ENCODE measurements around the gene RIMBP2.

Gene RIMBP2

DNA sequence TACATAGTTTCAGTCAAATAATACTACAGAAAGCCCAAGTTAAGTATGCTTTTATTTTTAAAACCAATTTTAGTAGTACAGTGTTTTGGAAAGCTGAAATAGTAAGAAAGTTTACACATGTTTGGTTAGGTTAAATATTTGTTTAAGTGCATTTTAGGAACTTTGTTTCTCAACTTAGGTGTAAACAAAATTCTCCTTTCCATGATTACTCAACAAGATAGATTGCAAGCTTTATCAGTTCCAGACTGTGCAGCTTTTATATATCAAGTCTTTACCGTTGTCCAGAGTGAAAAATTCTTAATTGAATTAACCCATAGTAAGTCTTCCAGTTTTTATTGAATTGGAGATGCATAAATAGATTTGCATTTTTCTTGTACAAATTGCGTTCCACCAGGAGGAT, 333.3 kb downstream of the RIMBP2 start:
- Histone ChIP-seq H4K20me1 (ENCODE audit: insufficient read depth, low read length) (no peaks in the 10 kb centered on the region), H3K27me3 (ENCODE audit: insufficient read depth, low read length) (no peaks in the 10 kb centered on the region), H3K79me2 (ENCODE audit: insufficient read depth, low read length) (no peaks in the 10 kb centered on the region), H3K4me1 (ENCODE audit: insufficient read depth, low read length, severe bottlenecking) (no peaks in the 10 kb centered on the region), H2AFZ (ENCODE audit: low read length) (no peak overlapping the region), H3K4me2 (ENCODE audit: low read length) (no peak overlapping the region), H3K4me3 (ENCODE audit: low read depth, low read length, poor library complexity, severe bottlenecking) (no peak overlapping the region), H3K9ac (ENCODE audit: low read length) (no peak overlapping the region), H3F3A (ENCODE audit: insufficient read depth, low read length) (no peaks in the 10 kb centered on the region), H3K27ac (ENCODE audit: low read depth, low read length, poor library complexity, severe bottlenecking) (no peak overlapping the region), H3K9me3 (ENCODE audit: low read length) (no peaks in the 10 kb centered on the region), H3K9me2 (ENCODE audit: low read depth, low read length) (no peaks in the 10 kb centered on the region), H3K36me3 (ENCODE audit: insufficient read depth, low read length) (no peaks in the 10 kb centered on the region)
- TF ChIP-seq EZH2 (IDR thresholded peaks at IDR 0.05; ENCODE audit: borderline replicate concordance, low read length) = no peak
- TF ChIP-seq, protein P1, sequence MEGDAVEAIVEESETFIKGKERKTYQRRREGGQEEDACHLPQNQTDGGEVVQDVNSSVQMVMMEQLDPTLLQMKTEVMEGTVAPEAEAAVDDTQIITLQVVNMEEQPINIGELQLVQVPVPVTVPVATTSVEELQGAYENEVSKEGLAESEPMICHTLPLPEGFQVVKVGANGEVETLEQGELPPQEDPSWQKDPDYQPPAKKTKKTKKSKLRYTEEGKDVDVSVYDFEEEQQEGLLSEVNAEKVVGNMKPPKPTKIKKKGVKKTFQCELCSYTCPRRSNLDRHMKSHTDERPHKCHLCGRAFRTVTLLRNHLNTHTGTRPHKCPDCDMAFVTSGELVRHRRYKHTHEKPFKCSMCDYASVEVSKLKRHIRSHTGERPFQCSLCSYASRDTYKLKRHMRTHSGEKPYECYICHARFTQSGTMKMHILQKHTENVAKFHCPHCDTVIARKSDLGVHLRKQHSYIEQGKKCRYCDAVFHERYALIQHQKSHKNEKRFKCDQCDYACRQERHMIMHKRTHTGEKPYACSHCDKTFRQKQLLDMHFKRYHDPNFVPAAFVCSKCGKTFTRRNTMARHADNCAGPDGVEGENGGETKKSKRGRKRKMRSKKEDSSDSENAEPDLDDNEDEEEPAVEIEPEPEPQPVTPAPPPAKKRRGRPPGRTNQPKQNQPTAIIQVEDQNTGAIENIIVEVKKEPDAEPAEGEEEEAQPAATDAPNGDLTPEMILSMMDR (IDR thresholded peaks at IDR 0.05; ENCODE audit: low read length) = no peak

DNA sequence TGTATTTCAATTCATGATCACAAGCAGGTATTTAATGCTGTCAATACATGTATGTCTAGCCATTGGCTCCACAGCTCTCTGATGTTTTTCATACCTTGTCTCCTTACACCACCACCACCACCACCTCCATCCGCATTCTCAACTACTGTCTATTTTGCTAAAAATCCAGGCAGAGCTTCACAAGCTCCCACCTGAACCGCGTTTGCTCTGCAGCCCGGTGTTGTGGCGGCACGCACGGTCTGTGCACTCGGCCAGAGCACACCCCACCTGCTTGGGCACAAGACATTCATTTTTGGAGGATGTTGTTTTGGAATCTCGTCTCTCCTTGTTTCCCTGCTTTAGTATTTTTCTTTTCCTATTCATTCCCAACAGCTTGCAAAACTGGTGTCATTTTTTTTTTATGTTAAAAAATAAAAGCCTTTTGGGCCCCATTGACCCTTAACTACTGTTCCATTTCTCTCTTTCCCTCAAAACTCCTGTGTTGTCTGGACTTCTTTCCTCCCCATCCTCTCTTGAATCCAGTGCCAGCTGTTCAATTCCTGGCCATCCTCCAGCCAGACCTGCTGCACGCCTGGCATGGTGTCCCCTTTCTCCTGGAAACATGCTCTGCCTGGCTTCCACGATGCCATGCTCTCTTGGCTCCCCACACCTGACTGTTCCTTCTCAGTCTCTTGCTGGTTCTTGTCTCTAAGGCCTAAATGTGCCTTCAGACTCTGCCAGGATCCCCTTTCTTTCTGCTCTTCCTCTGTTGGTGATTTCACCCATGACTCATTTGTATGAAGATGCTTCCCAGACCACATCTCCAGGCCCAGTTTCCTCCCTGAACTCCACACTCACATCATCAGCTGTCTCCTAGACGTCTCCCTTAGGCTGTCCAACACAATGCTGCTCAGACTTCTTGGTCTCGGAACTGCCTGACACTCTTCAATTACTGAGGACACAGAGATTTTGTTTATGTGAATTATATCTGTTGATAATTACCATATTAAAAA, 340.5 kb downstream of the RIMBP2 start:
- TF ChIP-seq, protein P1 (IDR thresholded peaks at IDR 0.05; ENCODE audit: low read length) = no peak
- no peak for TF ChIP-seq EZH2 (IDR thresholded peaks at IDR 0.05; ENCODE audit: borderline replicate concordance, low read length)
- no peak overlapping the region for H2AFZ ChIP-seq (ENCODE audit: low read length)
- H3K4me1 ChIP-seq (ENCODE audit: insufficient read depth, low read length, severe bottlenecking) = no peaks in the 10 kb centered on the region
- H3K4me2 ChIP-seq (ENCODE audit: low read length) = no peak overlapping the region
- H3K79me2 ChIP-seq (ENCODE audit: insufficient read depth, low read length) = no peaks in the 10 kb centered on the region
- H3K9me2 ChIP-seq (ENCODE audit: low read depth, low read length) = no peaks in the 10 kb centered on the region
- H3K9me3 ChIP-seq (ENCODE audit: low read length) = no peaks in the 10 kb centered on the region
- no peak overlapping the region for H3K4me3 ChIP-seq (ENCODE audit: low read depth, low read length, poor library complexity, severe bottlenecking)
- H3F3A ChIP-seq (ENCODE audit: insufficient read depth, low read length) = no peaks in the 10 kb centered on the region
- no peak overlapping the region for H3K9ac ChIP-seq (ENCODE audit: low read length)
- no peak overlapping the region for H3K27ac ChIP-seq (ENCODE audit: low read depth, low read length, poor library complexity, severe bottlenecking)
- no peaks in the 10 kb centered on the region for H3K27me3 ChIP-seq (ENCODE audit: insufficient read depth, low read length)
- no peaks in the 10 kb centered on the region for H3K36me3 ChIP-seq (ENCODE audit: insufficient read depth, low read length)
- no peaks in the 10 kb centered on the region for H4K20me1 ChIP-seq (ENCODE audit: insufficient read depth, low read length)

DNA sequence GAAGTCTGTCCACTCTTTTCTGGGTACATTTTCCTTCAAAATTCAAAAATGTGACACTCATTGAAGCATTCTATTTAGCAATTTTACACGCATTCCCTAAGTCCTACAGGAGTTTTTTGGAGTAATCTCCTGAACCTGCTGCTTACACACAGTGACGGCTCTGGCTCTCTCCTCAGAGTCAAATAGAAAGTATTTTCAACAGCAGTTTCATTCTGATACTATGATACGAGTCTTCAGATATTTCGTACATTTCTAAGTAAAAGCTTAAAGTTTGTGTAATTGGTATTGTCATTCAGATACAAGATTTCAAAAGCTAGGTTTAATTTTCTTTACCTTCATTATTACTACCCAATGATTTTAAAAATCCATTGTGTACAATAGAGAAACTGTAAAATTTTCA, 342.0 kb downstream of the RIMBP2 start:
- Histone ChIP-seq H3K4me3 (ENCODE audit: low read depth, low read length, poor library complexity, severe bottlenecking) (no peak overlapping the region), H3K79me2 (ENCODE audit: insufficient read depth, low read length) (no peaks in the 10 kb centered on the region), H3K9me2 (ENCODE audit: low read depth, low read length) (no peaks in the 10 kb centered on the region), H4K20me1 (ENCODE audit: insufficient read depth, low read length) (no peaks in the 10 kb centered on the region), H3K27ac (ENCODE audit: low read depth, low read length, poor library complexity, severe bottlenecking) (no peak overlapping the region), H3K4me1 (ENCODE audit: insufficient read depth, low read length, severe bottlenecking) (no peaks in the 10 kb centered on the region), H3K4me2 (ENCODE audit: low read length) (no peak overlapping the region), H3K36me3 (ENCODE audit: insufficient read depth, low read length) (no peaks in the 10 kb centered on the region), H3K9ac (ENCODE audit: low read length) (no peak overlapping the region), H2AFZ (ENCODE audit: low read length) (no peak overlapping the region), H3K9me3 (ENCODE audit: low read length) (no peaks in the 10 kb centered on the region), H3F3A (ENCODE audit: insufficient read depth, low read length) (no peaks in the 10 kb centered on the region), H3K27me3 (ENCODE audit: insufficient read depth, low read length) (no peaks in the 10 kb centered on the region)
- TF ChIP-seq, protein P1 (IDR thresholded peaks at IDR 0.05; ENCODE audit: low read length) = no peak
- no peak for TF ChIP-seq EZH2 (IDR thresholded peaks at IDR 0.05; ENCODE audit: borderline replicate concordance, low read length)
